Stimulated activated CD4-positive, alpha-beta T cell treated with anti-CD3 and anti-CD28 coated beads, TNF-alpha, amount 100 ng/mL, for 24 hours (primary cell): ENCODE data around the gene DPP3.

Experiments
- DNase-seq, 3 experiments: peaks; one replicate each; pipeline ENCODE4 v3.0.0-alpha.2; 2020; ENCODE audit warnings: low read depth in 3 of 3

The DPP3 gene

DNA sequence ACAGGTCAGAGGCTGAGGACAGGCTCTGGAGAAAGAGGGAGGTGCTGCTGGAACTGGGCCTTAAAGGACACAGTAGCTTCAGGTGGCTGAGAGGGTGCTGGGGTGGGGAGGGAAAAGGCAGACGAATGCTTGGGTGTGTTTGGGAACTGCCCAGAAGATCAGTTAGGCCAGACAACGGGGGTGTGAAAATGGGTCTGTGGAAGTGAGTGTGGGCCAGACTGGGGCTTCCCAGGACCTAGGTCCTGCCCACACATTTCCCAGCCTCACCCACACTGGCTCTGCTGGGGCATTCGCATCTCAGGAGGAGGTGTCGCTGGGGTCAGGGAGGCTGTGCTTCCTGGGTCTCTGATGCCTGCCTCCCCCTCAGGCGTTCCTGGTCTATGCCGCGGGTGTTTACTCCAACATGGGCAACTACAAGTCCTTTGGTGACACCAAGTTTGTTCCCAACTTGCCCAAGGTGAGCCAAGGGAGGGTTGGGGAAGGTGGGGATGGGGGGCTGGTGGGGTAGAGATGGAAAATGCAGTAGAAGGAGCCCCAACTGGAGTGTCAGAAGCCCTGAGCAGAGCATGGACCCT is 4.7 kb downstream of the DPP3 start:
- no peak for DNase-seq

- DNase-seq, result no peak
These were observed 8.7 kb downstream of the DPP3 start for GRCh38 chr11:66488957-66489356.

GRCh38 chr11:66489636-66490035 is 9.4 kb downstream of the DPP3 start:
- no peak for DNase-seq

DNA sequence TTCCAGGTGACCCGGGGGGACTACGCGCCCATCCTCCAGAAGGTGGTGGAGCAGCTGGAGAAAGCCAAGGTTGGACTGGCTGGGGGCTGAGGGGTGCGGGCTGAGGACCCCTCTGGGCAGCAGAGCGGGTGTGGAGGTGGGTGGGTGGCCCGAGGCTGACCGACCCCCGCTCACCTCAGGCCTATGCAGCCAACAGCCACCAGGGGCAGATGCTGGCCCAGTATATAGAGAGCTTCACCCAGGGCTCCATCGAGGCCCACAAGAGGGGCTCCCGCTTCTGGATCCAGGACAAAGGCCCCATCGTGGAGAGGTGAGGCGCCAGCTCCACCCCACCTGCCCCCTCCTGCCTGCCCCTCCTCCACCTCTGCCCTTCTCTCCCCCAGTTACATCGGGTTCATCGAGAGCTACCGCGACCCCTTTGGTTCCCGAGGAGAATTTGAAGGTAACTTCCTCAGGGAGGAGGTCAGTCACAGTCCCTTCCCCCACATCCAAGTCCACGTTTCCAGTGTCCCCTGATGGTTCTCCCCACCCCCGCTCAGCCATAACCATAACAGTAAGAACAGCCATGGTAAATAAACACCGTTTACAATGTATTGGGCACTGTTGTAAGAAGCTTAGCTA is 11.2 kb downstream of the DPP3 start:
- no peak for DNase-seq

GRCh38 chr11:66492161-66492865 is 12.1 kb downstream of the DPP3 start:
- no peak for DNase-seq

DNA sequence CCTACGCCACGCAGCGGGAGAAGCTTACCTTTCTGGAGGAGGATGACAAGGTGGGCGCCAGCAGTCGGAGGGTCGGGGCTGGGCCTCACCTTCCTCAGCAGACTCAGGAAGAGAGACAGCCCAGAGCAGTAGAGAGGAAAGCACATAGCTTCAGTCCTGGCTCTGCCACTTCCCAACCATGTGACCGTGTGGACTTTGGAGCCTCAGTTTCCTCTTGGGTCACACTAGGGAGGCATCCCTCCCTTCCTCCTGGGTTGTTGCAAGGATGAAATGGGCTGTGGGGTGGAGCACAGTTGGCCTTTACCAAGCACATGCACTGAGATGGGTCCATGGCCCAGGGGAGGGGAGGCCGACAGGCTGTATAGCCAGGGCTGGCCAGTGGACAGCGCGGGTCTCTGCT is 12.9 kb downstream of the DPP3 start:
- DNase-seq, result no peak

DNA sequence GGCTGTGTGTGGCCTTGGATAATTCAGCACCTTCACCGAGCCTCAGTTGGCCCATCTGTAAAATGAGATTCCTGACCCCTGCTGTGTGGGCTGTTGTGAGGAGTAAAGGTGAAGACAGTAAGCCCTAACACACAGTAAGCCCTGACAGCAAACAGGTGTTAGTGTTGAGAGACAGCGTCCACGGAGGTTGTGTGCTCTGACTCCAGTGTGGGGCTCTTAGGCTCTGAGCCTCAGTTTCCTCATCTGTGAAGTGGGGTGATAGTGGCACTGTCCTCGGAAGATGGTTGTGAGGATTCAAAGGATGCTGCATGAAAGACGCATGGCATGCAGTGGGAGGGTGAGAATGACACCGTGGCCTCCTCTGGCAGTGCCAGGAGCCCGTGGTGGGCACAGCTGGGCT is 14.2 kb downstream of the DPP3 start:
- DNase-seq, result no peak

GRCh38 chr11:66494935-66495334 is 14.7 kb downstream of the DPP3 start:
- no peak for DNase-seq

DNA sequence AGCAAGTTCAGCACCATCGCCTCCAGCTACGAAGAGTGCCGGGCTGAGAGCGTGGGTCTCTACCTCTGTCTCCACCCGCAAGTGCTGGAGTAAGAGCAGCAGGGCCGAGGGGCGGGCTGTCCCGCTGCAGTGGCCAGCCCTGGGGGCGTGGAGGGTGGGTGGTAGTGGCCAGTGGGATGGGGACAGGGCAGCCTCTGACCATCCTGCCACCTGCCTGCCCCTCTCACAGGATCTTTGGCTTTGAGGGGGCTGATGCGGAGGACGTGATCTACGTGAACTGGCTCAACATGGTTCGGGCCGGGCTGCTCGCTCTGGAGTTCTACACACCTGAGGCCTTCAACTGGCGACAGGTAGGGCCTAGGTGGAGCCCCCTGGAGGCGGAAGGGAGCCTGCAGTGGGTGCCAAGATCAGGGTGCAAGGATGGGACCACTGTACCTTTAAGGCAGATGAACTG is 15.2 kb downstream of the DPP3 start:
- DNase-seq, result no peak

GRCh38 chr11:66497206-66497605 is 17.0 kb downstream of the DPP3 start:
- no peak for DNase-seq

- DNase-seq, result no peak
These were observed 18.3 kb downstream of the DPP3 start for GRCh38 chr11:66498506-66498905.

DNA sequence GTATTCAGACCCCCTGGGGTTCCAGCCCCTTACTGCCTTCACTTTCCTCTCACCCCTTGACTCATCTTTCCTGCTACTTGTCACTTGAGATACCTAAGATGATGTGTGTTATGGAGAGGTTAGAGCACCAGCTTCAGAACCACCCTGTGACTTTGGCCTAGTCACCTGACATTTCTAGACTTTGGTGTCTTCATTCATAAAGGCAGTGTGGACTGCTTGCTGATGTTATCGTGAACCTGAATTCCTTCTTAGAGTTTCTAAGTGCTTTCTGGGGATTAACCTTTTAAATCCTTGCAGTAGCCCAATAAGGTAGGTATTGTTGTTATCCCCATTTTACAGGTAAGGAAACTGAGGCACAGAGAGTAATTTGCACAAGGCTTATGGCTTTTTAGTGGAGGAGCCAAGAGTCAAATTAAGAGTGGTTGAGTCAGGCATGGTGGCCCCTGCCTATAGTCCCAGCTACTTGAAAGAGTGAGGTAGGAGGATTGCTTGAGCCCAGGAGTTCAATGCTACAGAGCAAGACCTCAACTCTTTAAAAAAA is 25.1 kb downstream of the DPP3 start:
- no peak for DNase-seq

GRCh38 chr11:66509131-66509561 is 28.9 kb downstream of the DPP3 start:
- no peak for DNase-seq

DNA sequence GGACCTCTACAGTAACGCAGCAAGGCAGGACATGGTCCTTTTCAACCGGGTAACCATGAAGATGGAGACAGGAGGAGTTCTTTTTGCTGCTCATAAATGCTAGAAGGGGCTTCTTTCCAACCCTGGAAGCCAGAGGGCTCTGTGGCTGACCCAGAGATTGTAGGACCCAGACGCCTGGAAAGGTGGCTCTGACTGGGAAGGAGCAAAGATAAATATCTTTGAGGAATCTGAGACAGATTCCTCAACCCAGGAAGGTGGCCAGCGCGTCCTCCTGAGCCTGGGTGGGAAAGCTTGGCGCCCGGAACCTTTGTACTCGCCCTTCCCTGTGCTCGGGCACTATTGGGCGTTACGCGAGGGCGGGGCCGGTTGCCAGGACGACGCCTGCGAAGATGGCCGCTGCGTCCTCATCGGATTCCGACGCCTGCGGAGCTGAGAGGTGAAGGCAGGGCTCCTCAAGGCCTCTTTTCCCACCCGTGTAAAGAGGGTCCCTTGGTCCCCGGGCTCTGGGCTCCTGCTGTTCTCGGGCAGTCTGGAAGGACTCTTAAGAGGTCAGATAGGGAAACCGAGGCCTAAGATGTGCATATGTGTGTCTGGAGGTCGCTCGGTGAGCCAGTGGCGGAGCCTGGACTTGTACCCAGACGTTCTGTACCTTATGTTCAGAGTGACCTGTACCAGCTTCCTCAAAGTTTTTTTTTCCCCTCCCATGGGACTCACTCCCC is 30.2 kb downstream of the DPP3 start, which contains the start of gene BBS1:
Gene BBS1, plus strand, starts transcription at position 365 of the 719 bp plus-strand sequence. Its CDS starts 25 bp downstream, at position 390.
- DNase-seq, result peak; percentile 69 to 84 (median 70)

DNA sequence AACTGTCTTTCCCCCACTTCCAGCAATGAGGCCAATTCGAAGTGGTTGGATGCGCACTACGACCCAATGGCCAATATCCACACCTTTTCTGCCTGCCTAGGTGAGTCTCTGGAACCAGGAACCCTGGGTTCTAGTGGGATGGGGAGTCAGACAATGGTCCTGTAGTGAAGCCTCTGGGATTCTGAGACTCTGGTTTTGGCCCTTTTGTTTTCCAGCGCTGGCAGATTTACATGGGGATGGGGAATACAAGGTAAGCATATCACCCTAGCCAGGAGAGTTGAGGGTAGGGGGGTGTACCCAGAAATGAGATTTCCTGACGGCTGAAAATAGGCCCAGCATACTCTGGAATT is 30.7 kb downstream of the DPP3 start:
- no peak for DNase-seq

- no peak for DNase-seq
These were observed 43.4 kb downstream of the DPP3 start for GRCh38 chr11:66523611-66524010.

DNA sequence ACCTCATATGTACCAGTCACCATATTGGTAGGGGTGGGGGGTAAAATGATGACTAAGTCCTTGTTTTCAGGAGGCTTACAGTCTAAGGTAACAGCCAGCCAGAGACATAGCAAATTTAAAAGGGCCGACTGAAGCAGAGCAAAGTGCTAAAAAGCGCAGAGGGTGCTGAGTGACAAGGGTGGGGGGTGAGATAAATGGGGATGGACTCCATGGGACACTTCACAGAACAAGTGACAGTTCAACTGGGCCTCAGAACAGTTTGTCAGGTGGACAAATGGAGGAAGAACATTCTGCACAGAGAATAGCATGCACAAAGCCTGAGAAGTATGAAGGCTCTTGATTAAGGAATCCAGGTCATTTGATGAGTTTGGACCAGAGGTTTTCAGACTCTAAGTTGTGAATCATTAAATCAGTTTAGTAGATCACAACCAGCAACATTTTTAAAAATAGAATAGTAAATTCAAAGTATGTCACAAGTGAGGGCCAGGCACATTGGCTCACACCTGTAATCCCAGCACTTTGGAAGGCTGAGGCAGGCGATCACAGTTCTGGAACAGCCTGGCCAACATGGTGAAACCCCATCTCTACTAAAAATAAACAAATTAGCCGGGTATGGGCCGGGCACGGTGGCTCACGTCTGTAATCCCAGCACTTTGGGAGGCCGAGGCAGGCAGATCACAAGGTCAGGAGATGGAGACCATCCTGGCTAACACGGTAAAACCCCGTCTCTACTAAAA is 44.2 kb downstream of the DPP3 start:
- DNase-seq, result no peak

- DNase-seq, result no peak
These were observed 48.8 kb downstream of the DPP3 start for GRCh38 chr11:66529069-66529468.

DNA sequence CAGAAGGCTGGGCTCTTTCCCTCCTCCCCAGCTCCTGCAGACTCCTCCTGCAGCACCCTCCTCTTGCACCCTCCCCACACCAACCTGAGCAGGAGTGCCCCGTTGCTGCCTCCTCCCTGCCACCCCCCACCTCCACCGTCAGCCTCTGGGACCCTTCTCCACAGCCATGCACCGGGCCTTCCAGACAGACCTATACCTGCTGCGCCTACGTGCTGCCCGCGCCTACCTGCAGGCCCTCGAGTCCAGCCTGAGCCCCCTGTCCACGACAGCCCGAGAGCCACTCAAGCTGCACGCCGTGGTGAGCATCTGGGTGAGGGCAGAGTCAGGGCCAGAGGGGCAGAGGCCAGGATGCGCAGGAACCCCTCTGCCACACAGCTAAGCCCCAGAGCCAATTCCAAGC is 49.4 kb downstream of the DPP3 start:
- no peak for DNase-seq

DNA sequence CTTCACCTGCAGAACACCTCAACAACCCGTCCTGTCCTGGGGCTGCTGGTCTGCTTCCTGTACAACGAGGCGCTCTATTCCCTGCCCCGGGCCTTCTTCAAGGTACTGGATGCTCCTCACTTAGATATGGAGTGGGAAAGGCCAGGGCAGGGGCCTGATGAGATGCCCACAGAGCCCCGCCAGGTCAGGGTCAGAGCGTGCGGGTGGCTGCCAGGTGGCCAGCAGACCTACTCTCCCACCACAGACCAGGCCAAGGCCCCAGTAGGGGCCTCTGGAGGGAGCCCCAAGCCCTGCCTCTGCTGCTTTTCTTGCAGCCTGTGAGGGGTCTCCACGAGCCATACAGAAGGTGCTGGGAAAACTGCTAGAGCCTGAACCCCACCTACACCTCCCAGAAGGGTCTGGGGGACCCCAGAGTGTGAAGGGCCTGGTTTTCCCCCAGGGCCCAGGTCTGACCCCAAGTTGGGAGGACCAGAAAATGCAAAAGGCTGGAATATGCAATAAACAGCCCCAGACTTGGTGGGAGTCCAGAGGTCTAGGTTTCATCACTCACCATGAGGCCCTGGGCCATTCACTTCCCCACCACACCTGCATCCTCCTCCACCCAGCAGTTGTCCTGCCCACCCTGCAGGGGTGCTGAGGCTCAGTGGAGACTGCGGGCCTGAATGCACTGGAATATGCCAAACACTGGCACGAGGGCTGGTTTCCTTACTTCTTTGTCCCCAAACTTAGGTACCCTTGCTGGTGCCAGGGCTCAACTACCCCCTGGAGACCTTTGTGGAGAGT is 50.9 kb downstream of the DPP3 start:
- DNase-seq, result no peak

DNA sequence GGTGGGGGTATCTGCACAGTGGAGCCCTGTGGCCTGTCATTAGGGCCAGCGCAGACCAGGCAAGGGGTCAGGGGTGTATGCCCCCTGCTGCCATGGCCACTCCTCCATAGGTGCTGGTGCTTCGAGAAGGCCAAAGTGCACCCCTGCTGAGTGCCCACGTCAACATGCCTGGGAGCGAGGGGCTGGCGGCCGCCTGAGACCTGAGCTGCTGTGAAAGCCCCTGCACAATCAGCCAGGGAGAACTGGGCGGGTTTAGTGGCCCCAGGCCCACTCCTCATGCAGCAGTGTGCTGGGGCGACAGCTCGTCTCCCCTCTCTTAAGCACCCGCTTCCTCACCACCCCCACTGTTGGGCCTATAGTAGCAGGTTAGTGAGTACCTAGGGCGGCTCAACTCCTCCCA is 51.6 kb downstream of the DPP3 start:
- no peak for DNase-seq
